ENCODE measurements around the gene BACH1. TPM values are rescaled to one million over a fixed set of nuclear protein-coding genes. Genes with fewer than 3 reads are reported as not detected.

The BACH1 gene
- polyA plus RNA-seq, 1 of the 3 experiments (the other 2 are of a cell fraction): 18.1 TPM

- TF ChIP-seq SIN3A (IDR thresholded peaks at IDR 0.05; ENCODE audit: borderline replicate concordance, low read depth, low read length) (no peak), GATA2 (CRISPR knock-in tag; IDR thresholded peaks at IDR 0.05) (peak; percentile 52)
- CTCF ChIA-PET: interaction anchor here (1.2 kb wide), 1 partner anchor 8 kb away, joined by 3 read pairs; no protein-coding TSS in a partner anchor
Observed at GRCh38 chr21:29385934-29386520, 87.3 kb downstream of the BACH1 start.

GRCh38 chr21:29386803-29387202 is 88.1 kb downstream of the BACH1 start:
- Histone ChIP-seq H3K27ac (ENCODE audit: low read depth in 2 of 2, low read length in 1 of 2) (no peak overlapping the region), H4K20me1 (ENCODE audit: insufficient read depth) (no peaks in the 10 kb centered on the region), H3K9me2 (no peaks in the 10 kb centered on the region), H3F3A (replicated peaks; ENCODE audit: insufficient read depth) (peaks cover 8% of the 10 kb centered on the region), H3K4me2 (no peak overlapping the region), H3K36me3 (replicated peaks in 1 of 2; ENCODE audit: control insufficient read depth in 1 of 2, insufficient read depth in 2 of 2, low read length in 1 of 2) (peaks cover 0 to 8% of the 10 kb centered on the region in 2 experiments), H3K9me3 (no peaks in the 10 kb centered on the region), H3K4me3 (ENCODE audit: low read depth in 2 of 2, low read length in 1 of 2) (no peak overlapping the region), H3K4me1 (ENCODE audit: control insufficient read depth in 1 of 2, insufficient read depth in 2 of 2, low read depth in 1 of 2, low read length in 1 of 2) (peaks cover 0 to 4% of the 10 kb centered on the region in 2 experiments; a peak in 1 of 4 replicates), H3K9ac (no peak overlapping the region), H3K27me3 (ENCODE audit: insufficient read depth) (no peaks in the 10 kb centered on the region), H3K79me2 (ENCODE audit: insufficient read depth) (no peaks in the 10 kb centered on the region), H2AFZ (ENCODE audit: low read depth) (no peak overlapping the region)
- CTCF ChIA-PET: no interaction called here
- POLR2A ChIA-PET: no interaction called here
- 89% methylated on average over 4 of the region's 4 CpGs for WGBS (ENCODE audit: low lambda C conversion rate)
- DNase-seq: no peak
- no peak for TF ChIP-seq IRF3 (IDR thresholded peaks at IDR 0.05; ENCODE audit: low read depth, low read length)
- no peak for TF ChIP-seq MEF2A (IDR thresholded peaks at IDR 0.05; ENCODE audit: borderline replicate concordance, low read depth)
- no peak for TF ChIP-seq SMC3 (IDR thresholded peaks at IDR 0.05; ENCODE audit: low read depth, low read length)
- no peak for TF ChIP-seq REST (IDR thresholded peaks at IDR 0.05; ENCODE audit: low read depth, low read length)
- no peak for TF ChIP-seq CTCF (IDR thresholded peaks at IDR 0.05)
- TF ChIP-seq ZBTB33 (IDR thresholded peaks at IDR 0.05; ENCODE audit: borderline replicate concordance, low read depth): no peak
- no peak for TF ChIP-seq FOSL2 (IDR thresholded peaks at IDR 0.05; ENCODE audit: borderline replicate concordance, low read depth)
- TF ChIP-seq CHD2 (IDR thresholded peaks at IDR 0.05; ENCODE audit: low read length, partially characterized antibody): no peak
- TF ChIP-seq RFX5 (IDR thresholded peaks at IDR 0.05; ENCODE audit: low read length): no peak
- no peak for TF ChIP-seq USF1 (IDR thresholded peaks at IDR 0.05; ENCODE audit: borderline replicate concordance, low read depth)
- TF ChIP-seq ELF1 (IDR thresholded peaks at IDR 0.05): no peak
- TF ChIP-seq FOXJ3 (CRISPR knock-in tag; IDR thresholded peaks at IDR 0.05): no peak
- TF ChIP-seq SIN3A (IDR thresholded peaks at IDR 0.05; ENCODE audit: borderline replicate concordance, low read depth, low read length): no peak
- TF ChIP-seq EP300 (IDR thresholded peaks at IDR 0.05; ENCODE audit: borderline replicate concordance in 1 of 2, low read depth in 1 of 2, low read length in 1 of 2): no peak
- TF ChIP-seq POLR2AphosphoS5 (IDR thresholded peaks at IDR 0.05; ENCODE audit: low read depth, low read length): no peak
- no peak for TF ChIP-seq RCOR1 (IDR thresholded peaks at IDR 0.05; ENCODE audit: low read length)

More at GRCh38 chr21:29385934-29386520, 87.3 kb downstream of the BACH1 start:
- Histone ChIP-seq H3K9me3 (no peaks in the 10 kb centered on the region), H3K79me2 (ENCODE audit: insufficient read depth) (no peaks in the 10 kb centered on the region), H3K36me3 (replicated peaks in 1 of 2; ENCODE audit: control insufficient read depth in 1 of 2, insufficient read depth in 2 of 2, low read length in 1 of 2) (peaks cover 0 to 3% of the 10 kb centered on the region in 2 experiments), H4K20me1 (ENCODE audit: insufficient read depth) (no peaks in the 10 kb centered on the region), H3F3A (replicated peaks; ENCODE audit: insufficient read depth) (peaks cover 16% of the 10 kb centered on the region), H3K9me2 (no peaks in the 10 kb centered on the region), H3K4me1 (ENCODE audit: control insufficient read depth in 1 of 2, insufficient read depth in 2 of 2, low read depth in 1 of 2, low read length in 1 of 2) (peaks cover 2 to 9% of the 10 kb centered on the region in 2 experiments; a peak in 1 of 4 replicates), H3K4me2 (no peak overlapping the region), H2AFZ (ENCODE audit: low read depth) (no peak overlapping the region), H3K27me3 (ENCODE audit: insufficient read depth) (no peaks in the 10 kb centered on the region), H3K9ac (no peak overlapping the region), H3K4me3 (ENCODE audit: low read depth in 2 of 2, low read length in 1 of 2) (no peak overlapping the region), H3K27ac (ENCODE audit: low read depth in 2 of 2, low read length in 1 of 2) (no peak overlapping the region)
- POLR2A ChIA-PET: no interaction called here
- peak; percentile 31 for DNase-seq
- WGBS (ENCODE audit: low lambda C conversion rate): 69% methylated on average over 6 of the region's 6 CpGs
